ENCODE measurements around the gene BEAN1. TPM values are rescaled to one million over a fixed set of nuclear protein-coding genes. Genes with fewer than 3 reads are reported as not detected.

The BEAN1 gene
- total and polyA plus RNA-seq, 2 experiments from 2014 or later = 0.07 to 0.10 TPM

- peaks cover 2% of the 10 kb centered on the region for H3K27me3 Mint-ChIP-seq (ENCODE audit: insufficient read depth, low read depth, poor library complexity)
- Histone ChIP-seq H3K4me1 (ENCODE audit: insufficient read depth) (no peaks in the 10 kb centered on the region), H3K27ac (ENCODE audit: low read depth) (no peak overlapping the region), H3K27me3 (ENCODE audit: insufficient read depth) (no peaks in the 10 kb centered on the region), H2AFZ (no peak overlapping the region), H4K20me1 (replicated peaks; ENCODE audit: insufficient read depth) (no peaks in the 10 kb centered on the region; the same call in 1 of the 2 replicates), H3F3A (replicated peaks; ENCODE audit: low read depth) (no peaks in the 10 kb centered on the region), H3K4me3 (no peak overlapping the region), H3K36me3 (ENCODE audit: insufficient read depth) (no peaks in the 10 kb centered on the region), H3K9me2 (ENCODE audit: insufficient read depth) (no peaks in the 10 kb centered on the region), H3K4me2 (no peak overlapping the region), H3K79me2 (replicated peaks; ENCODE audit: insufficient read depth) (no peaks in the 10 kb centered on the region)
- no peak for ATAC-seq
- no peak for DNase-seq (ENCODE audit: low spot score)
- H3K4me1 Mint-ChIP-seq = no peaks in the 10 kb centered on the region
- peaks cover 3% of the 10 kb centered on the region; the same call in 1 of the 3 replicates for H3K36me3 Mint-ChIP-seq (ENCODE audit: low read depth)
- TF ChIP-seq ZNF331 (CRISPR knock-in tag; IDR thresholded peaks at IDR 0.05; ENCODE audit: low read depth) (no peak), JUNB (IDR thresholded peaks at IDR 0.05; ENCODE audit: unreplicated experiment) (no peak), EZH2 (IDR thresholded peaks at IDR 0.05; ENCODE audit: low read depth, unreplicated experiment) (no peak), CTCF (conservative IDR thresholded peaks at IDR 0.05; ENCODE audit: low read depth in 2 of 2) (no peak)
- no peak overlapping the region for H3K4me3 Mint-ChIP-seq
- H3K9me3 Mint-ChIP-seq = no peaks in the 10 kb centered on the region; the same call in 2 of the 3 replicates
- H3K27ac Mint-ChIP-seq = no peak overlapping the region
Measured at GRCh38 chr16:66529475-66529874, 102.4 kb downstream of the BEAN1 start.

Other genes with a start within 250 kb of the BEAN1 start
- gene CDH5, start 60.6 kb upstream of the BEAN1 start, total RNA-seq (2014; rRNA removed; shearing (Covaris generic)) = not detected in 2 replicates
- gene CDH5, start 60.6 kb upstream of the BEAN1 start, polyA plus RNA-seq (2016; fragmentation: Nextera tagmentation; extraction: Ambion mirVana) = 0.18 TPM in 1 of 2 replicates, not detected in the other
- 4.2 and 5.4 TPM in 2 replicates for gene TK2, start 122.8 kb downstream of the BEAN1 start, total RNA-seq (2014; rRNA removed; shearing (Covaris generic))
- 1.4 and 1.8 TPM in 2 replicates for gene TK2, start 122.8 kb downstream of the BEAN1 start, polyA plus RNA-seq (2016; fragmentation: Nextera tagmentation; extraction: Ambion mirVana)
- 15.7 and 25.5 TPM in 2 replicates for gene CKLF, start 125.3 kb downstream of the BEAN1 start, total RNA-seq (2014; rRNA removed; shearing (Covaris generic))
- gene CKLF, start 125.3 kb downstream of the BEAN1 start, polyA plus RNA-seq (2016; fragmentation: Nextera tagmentation; extraction: Ambion mirVana) = 60.0 and 61.5 TPM in 2 replicates
- 1.4 TPM in 1 of 2 replicates, not detected in the other for gene CMTM1, start 139.1 kb downstream of the BEAN1 start, total RNA-seq (2014; rRNA removed; shearing (Covaris generic))
- gene CMTM1, start 139.1 kb downstream of the BEAN1 start, polyA plus RNA-seq (2016; fragmentation: Nextera tagmentation; extraction: Ambion mirVana) = 1.8 and 1.9 TPM in 2 replicates
- gene CMTM2, start 152.2 kb downstream of the BEAN1 start, total RNA-seq (2014; rRNA removed; shearing (Covaris generic)) = not detected in 2 replicates
- gene CMTM2, start 152.2 kb downstream of the BEAN1 start, polyA plus RNA-seq (2016; fragmentation: Nextera tagmentation; extraction: Ambion mirVana) = not detected in 2 replicates
- 16.4 and 20.0 TPM in 2 replicates for gene CMTM3, start 177.4 kb downstream of the BEAN1 start, total RNA-seq (2014; rRNA removed; shearing (Covaris generic))
- gene CMTM3, start 177.4 kb downstream of the BEAN1 start, polyA plus RNA-seq (2016; fragmentation: Nextera tagmentation; extraction: Ambion mirVana) = 16.6 and 17.5 TPM in 2 replicates

Data from GM23338 (cell line).